Measurements from ENCODE around the gene UBE2D4.

The UBE2D4 gene

DNA sequence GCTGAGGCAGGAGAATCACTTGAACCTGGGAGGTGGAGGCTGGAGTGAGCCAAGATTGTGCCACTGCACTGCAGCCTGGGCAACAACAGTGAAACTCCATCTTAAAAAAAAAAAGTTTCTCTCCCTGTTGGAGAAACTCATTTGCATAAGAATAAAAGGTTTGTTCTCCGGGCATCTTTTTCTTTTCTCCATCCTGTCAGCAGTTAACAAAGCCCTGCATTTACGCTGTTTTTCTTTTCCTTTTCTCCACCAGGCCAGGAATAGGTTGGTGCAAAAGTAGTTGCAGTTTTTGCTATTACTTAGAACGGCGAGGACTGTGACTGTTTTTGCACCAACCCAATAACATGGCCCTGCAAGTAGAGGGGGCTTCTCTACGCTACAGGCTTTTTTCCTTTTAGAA, 10.3 kb upstream of the UBE2D4 start:
- TF ChIP-seq, protein P1, sequence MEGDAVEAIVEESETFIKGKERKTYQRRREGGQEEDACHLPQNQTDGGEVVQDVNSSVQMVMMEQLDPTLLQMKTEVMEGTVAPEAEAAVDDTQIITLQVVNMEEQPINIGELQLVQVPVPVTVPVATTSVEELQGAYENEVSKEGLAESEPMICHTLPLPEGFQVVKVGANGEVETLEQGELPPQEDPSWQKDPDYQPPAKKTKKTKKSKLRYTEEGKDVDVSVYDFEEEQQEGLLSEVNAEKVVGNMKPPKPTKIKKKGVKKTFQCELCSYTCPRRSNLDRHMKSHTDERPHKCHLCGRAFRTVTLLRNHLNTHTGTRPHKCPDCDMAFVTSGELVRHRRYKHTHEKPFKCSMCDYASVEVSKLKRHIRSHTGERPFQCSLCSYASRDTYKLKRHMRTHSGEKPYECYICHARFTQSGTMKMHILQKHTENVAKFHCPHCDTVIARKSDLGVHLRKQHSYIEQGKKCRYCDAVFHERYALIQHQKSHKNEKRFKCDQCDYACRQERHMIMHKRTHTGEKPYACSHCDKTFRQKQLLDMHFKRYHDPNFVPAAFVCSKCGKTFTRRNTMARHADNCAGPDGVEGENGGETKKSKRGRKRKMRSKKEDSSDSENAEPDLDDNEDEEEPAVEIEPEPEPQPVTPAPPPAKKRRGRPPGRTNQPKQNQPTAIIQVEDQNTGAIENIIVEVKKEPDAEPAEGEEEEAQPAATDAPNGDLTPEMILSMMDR (IDR thresholded peaks at IDR 0.05; ENCODE audit: low read depth, low read length) = no peak
- DNase-seq (ENCODE audit: extremely low read depth, low read depth) = no peak

DNA sequence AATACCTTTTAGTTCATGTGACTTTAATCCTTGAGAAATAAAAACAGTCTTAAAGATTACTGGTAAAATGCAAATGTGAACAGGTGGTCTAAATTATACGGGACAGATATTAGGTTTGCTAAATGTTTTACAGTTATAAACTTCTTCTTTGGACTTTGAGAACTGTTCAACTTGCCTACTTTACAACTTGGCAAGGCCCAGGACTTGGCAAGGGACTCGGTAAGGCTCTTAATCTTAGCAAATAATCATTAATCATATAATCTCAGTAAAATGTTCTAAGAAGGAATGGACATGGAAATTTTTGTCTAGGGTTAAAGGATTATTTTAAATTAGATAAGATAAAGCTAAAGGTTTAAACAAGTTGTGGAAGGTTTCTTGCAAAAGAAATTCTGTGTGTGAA, 4.8 kb upstream of the UBE2D4 start:
- no peak for DNase-seq (ENCODE audit: extremely low read depth, low read depth)

DNA sequence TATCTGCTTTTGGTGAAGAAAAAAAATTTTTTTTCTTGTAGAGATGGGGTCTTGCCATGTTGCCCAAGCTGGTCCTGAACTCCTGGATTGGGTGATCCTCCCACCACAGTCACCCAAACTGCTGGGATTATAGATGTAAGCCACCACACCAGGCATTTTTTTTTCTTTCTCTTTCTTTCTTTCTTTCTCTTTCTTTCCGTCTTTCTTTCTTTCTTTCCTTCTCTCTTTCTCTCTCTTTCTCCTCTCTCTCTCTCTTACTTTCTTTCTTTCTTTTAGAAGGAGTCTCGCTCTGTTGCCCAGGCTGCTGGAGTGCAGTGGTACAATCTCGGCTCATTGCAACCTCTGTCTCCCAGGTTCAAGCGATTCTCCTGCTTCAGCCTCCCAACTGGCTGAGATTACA, 3.5 kb upstream of the UBE2D4 start:
- TF ChIP-seq, protein P1 (IDR thresholded peaks at IDR 0.05; ENCODE audit: low read depth, low read length) = no peak
- no peak for DNase-seq (ENCODE audit: extremely low read depth, low read depth)

More for the DNA sequence above, 4.8 kb upstream of the UBE2D4 start:
- TF ChIP-seq, protein P1 (IDR thresholded peaks at IDR 0.05; ENCODE audit: low read depth, low read length) = no peak

DNA sequence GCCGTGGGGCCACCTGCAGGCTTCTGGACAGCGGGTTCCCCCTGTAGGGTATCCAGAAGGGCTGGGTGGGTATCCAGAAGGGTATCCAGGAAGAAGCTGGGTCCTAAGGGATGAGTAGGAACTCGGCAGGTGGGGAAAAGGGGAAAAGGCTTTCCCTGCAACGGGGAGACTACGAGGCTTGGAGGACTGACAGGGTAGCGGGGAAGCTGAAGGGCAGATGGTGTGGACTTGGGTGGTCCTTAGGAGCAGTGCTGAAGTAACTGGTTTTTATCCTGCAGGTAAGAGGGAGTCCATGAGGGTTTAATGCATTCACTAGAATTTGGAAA, 525 bp downstream of the UBE2D4 start:
- no peak for DNase-seq (ENCODE audit: extremely low read depth, low read depth)

DNA sequence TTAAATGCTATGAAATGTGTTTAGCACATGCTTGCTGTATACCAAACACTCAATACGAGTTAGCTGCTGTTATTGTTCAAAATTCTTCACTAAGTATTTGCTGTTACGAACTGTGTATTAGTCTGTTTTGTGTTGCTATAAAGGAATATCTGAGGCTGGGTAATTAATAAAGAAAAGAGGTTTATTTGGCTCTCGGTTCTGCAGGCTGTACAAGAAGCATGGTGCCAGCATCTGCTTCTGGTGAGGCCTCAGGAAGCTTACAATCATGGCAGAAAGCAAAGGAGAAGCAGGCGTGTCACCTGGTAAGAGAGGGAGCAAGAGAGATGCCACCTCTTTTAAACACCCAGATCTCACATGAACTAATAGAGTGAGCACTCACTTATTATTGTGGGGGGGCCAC, 1.6 kb downstream of the UBE2D4 start:
- TF ChIP-seq, protein P1 (IDR thresholded peaks at IDR 0.05; ENCODE audit: low read depth, low read length) = no peak
- no peak for DNase-seq (ENCODE audit: extremely low read depth, low read depth)

More for the DNA sequence above, 525 bp downstream of the UBE2D4 start:
- TF ChIP-seq, protein P1 (IDR thresholded peaks at IDR 0.05; ENCODE audit: low read depth, low read length) = peak; percentile 4

DNA sequence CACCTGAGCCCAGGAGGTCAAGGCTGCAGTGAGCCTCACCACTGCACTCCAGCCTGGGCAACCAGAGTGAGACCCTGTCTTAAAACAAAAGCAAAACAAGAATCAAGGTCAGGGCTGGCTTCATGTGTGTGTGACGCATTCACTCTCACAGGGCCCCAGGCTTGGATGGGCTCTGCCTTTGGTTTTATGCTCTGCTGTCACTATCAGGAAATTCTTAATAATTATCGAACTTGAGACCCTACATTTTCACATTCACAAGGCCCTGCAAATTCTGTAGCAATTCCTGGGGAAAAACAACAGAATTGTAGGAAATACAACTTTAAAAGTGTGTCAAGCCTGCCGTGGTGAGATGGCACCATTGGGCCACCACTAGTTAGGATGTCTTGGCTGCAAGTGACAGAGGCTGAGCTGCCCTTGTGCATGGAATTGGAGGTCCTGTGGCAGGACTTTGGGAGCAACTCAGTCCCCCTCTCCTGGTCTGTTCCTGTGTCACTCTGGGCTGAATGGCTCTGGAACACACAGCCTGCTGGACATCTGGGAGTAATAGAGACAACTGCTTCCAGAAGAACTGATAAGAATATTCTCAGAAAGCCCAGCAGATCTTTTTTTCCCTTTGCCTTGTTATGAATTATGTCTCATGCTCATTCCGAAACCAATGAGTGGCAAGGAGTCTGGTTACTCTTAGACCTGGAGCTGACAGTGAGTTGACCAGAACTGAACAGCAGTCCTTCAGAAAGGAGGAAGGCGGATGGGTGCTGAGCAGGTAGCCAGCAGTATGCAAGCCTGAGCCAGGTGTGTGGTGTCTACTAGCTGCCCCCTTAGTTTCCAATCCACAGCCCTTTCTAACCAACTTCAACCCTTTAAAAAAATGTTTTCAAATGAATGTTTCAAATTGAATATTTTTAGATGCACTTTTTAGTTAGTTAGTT, 3.6 kb downstream of the UBE2D4 start:
- DNase-seq (ENCODE audit: extremely low read depth, low read depth) = no peak
- TF ChIP-seq, protein P1 (IDR thresholded peaks at IDR 0.05; ENCODE audit: low read depth, low read length) = no peak

DNA sequence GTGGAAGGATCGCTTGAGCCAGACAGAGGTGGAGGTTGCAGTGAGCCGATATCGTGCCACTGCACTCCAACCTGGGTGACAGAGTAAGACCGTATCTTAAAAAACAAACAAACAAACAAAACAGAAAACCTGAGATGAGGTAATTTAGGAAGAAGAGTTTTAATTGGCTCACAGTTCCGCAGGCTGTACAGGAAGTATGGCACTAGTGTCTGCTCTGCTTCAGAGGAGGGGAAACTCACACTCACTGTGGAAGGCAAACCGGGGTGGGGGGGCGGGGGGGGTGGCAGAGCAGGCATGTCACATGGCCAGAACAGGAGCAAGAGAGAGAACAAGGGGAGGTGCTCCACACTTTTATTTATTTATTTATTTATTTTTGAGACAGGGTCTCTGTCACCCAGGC, 5.1 kb downstream of the UBE2D4 start:
- no peak for DNase-seq (ENCODE audit: extremely low read depth, low read depth)
- TF ChIP-seq, protein P1 (IDR thresholded peaks at IDR 0.05; ENCODE audit: low read depth, low read length) = no peak
